Inflammatory macrophage treated with lipopolysaccharide for 4 hours (primary cell): ENCODE results near the gene ZNF536.

ENCODE experiments used
- DNase-seq: peaks from one replicate; pipeline ENCODE4 v3.0.0-alpha.2; 2020

Gene ZNF536

GRCh38 chr19:30541575-30541974 lies 169.4 kb downstream of the ZNF536 start:
- no peak for DNase-seq

- DNase-seq, result no peak
These were observed 171.2 kb downstream of the ZNF536 start for GRCh38 chr19:30543243-30543945.

- DNase-seq, result no peak
These were observed 173.6 kb downstream of the ZNF536 start for GRCh38 chr19:30545752-30546151.

- DNase-seq, result no peak
These were observed 174.1 kb downstream of the ZNF536 start for GRCh38 chr19:30546332-30546731.

- no peak for DNase-seq
These were observed 175.1 kb downstream of the ZNF536 start for GRCh38 chr19:30547246-30547645.

- DNase-seq, result no peak
These were observed 177.0 kb downstream of the ZNF536 start for GRCh38 chr19:30549151-30549550.

- no peak for DNase-seq
These were observed 179.1 kb downstream of the ZNF536 start for GRCh38 chr19:30551271-30551670.

- no peak for DNase-seq
These were observed 180.4 kb downstream of the ZNF536 start for GRCh38 chr19:30552593-30552992.

- DNase-seq, result no peak
These were observed 183.0 kb downstream of the ZNF536 start for GRCh38 chr19:30555075-30555790.

- DNase-seq, result no peak
These were observed 183.6 kb downstream of the ZNF536 start for GRCh38 chr19:30555791-30556110.

- no peak for DNase-seq
These were observed 184.1 kb downstream of the ZNF536 start for GRCh38 chr19:30556230-30556711.

- no peak for DNase-seq
These were observed 185.0 kb downstream of the ZNF536 start for GRCh38 chr19:30557212-30557611.

- no peak for DNase-seq
These were observed 185.9 kb downstream of the ZNF536 start for GRCh38 chr19:30557927-30558557.

GRCh38 chr19:30558793-30559192 lies 186.6 kb downstream of the ZNF536 start:
- no peak for DNase-seq

GRCh38 chr19:30559446-30559845 lies 187.3 kb downstream of the ZNF536 start:
- DNase-seq, result no peak

- DNase-seq, result no peak
These were observed 190.8 kb downstream of the ZNF536 start for GRCh38 chr19:30562981-30563380.

- DNase-seq, result no peak
These were observed 191.5 kb downstream of the ZNF536 start for GRCh38 chr19:30563691-30564090.

GRCh38 chr19:30564551-30565011 lies 192.4 kb downstream of the ZNF536 start:
- no peak for DNase-seq

- no peak for DNase-seq
These were observed 193.5 kb downstream of the ZNF536 start for GRCh38 chr19:30565636-30566035.

- no peak for DNase-seq
These were observed 194.7 kb downstream of the ZNF536 start for GRCh38 chr19:30566681-30567420.

- no peak for DNase-seq
These were observed 195.5 kb downstream of the ZNF536 start for GRCh38 chr19:30567536-30568232.

GRCh38 chr19:30570194-30570593 lies 198.0 kb downstream of the ZNF536 start:
- DNase-seq, result no peak
